H1 (cell line): ENCODE data around the gene SLC22A23. TPM values are rescaled to one million over a fixed set of nuclear protein-coding genes. Genes with fewer than 3 reads are reported as not detected.

Experiments
- CTCF ChIA-PET: fragments of 300-600 bp; sonication (Branson Sonifier 250); formaldehyde crosslinking; loops from one replicate; lab custom pipeline; 2021; ENCODE audit not compliant: partially characterized antibody; lab: Charles Lee
- POLR2A ChIA-PET: fragments of 300-600 bp; sonication (Branson Sonifier 250); formaldehyde crosslinking; loops from one replicate; lab custom pipeline; 2021; ENCODE audit warnings: inconsistent platforms; ENCODE audit not compliant: partially characterized antibody; lab: Charles Lee
- DNase-seq, 2 experiments: peaks; one replicate each; pipeline versions ENCODE4 v3.0.0 to v3.0.0-alpha.2; 2010 to 2022; ENCODE audit warnings: low spot score in 2 of 2, low read depth in 1 of 2, mixed read lengths in 1 of 2
- FAIRE-seq: peaks from 2 replicates; lab custom pipeline; 2011; peaks lifted over from hg19 to GRCh38; lab: Jason Lieb, UNC
- H2AFZ ChIP-seq: 2 replicates; pipeline ENCODE4 v1.8.1; 2012; ENCODE audit warnings: low read length, inconsistent platforms
- H2AK5ac ChIP-seq: 2 replicates; pipeline ENCODE4 v1.6.1; 2013; ENCODE audit warnings: low read depth, low read length
- H2BK120ac ChIP-seq: replicated peaks from 2 replicates; pipeline ENCODE3; 2013; ENCODE audit warnings: low read depth, low read length, inconsistent platforms
- H2BK12ac ChIP-seq: 2 replicates; pipeline ENCODE4 v1.6.1; 2013; ENCODE audit warnings: low read depth, low read length
- H2BK15ac ChIP-seq: 2 replicates; pipeline ENCODE4 v1.6.1; 2013; ENCODE audit warnings: low read length
- H2BK20ac ChIP-seq: 2 replicates; pipeline ENCODE4 v1.6.1; 2013; ENCODE audit warnings: low read length
- H2BK5ac ChIP-seq: 2 replicates; pipeline ENCODE4 v1.6.1; 2013; ENCODE audit warnings: low read depth, low read length
- H3K14ac ChIP-seq: 2 replicates; pipeline ENCODE4 v1.6.1; 2013; ENCODE audit warnings: inconsistent platforms; ENCODE audit not compliant: insufficient read length
- H3K18ac ChIP-seq: 2 replicates; pipeline ENCODE4 v1.6.1; 2013; ENCODE audit warnings: low read length; ENCODE audit errors: extremely low read depth
- H3K23ac ChIP-seq: 2 replicates; pipeline ENCODE4 v1.6.1; 2013; ENCODE audit warnings: inconsistent platforms; ENCODE audit not compliant: insufficient read length
- H3K23me2 ChIP-seq: 2 replicates; pipeline ENCODE4 v1.6.1; 2013; ENCODE audit warnings: low read depth, low read length
- H3K27ac ChIP-seq: 2 replicates; pipeline ENCODE4 v1.6.1; 2011; ENCODE audit warnings: low read depth, low read length, inconsistent platforms
- H3K27me3 ChIP-seq, 4 experiments: replicated peaks in 1 of 4; 1 replicate in 1 of 4; 2 replicates in 3 of 4; pipeline versions ENCODE4 v1.6.1 to v1.8.1; 2011 to 2013; ENCODE audit warnings: low read length in 3 of 4, mild to moderate bottlenecking in 3 of 4, inconsistent platforms in 2 of 4, mixed read lengths in 2 of 4, moderate library complexity in 1 of 4; ENCODE audit not compliant: control insufficient read depth in 3 of 4, insufficient read depth in 3 of 4; ENCODE audit errors: extremely low read depth in 1 of 4
- H3K36me3 ChIP-seq, 4 experiments: 2 replicates each; pipeline versions ENCODE4 v1.6.1 to v1.8.1; 2011 to 2013; ENCODE audit warnings: mild to moderate bottlenecking in 4 of 4, low read length in 3 of 4, moderate library complexity in 2 of 4, control low read depth in 1 of 4, inconsistent platforms in 1 of 4; ENCODE audit not compliant: insufficient read depth in 4 of 4, control insufficient read depth in 2 of 4
- H3K4ac ChIP-seq: replicated peaks from 2 replicates; pipeline ENCODE3; 2013; ENCODE audit warnings: low read length, low read depth, mixed read lengths, inconsistent platforms; ENCODE audit not compliant: insufficient read length
- H3K4me1 ChIP-seq, 4 experiments: replicated peaks in 1 of 4; 1 replicate in 1 of 4; 2 replicates in 3 of 4; pipeline versions ENCODE4 v1.6.1 to v1.8.1; 2011 to 2013; ENCODE audit warnings: low read length in 3 of 4, inconsistent platforms in 2 of 4, mixed read lengths in 1 of 4; ENCODE audit not compliant: insufficient read depth in 4 of 4, control insufficient read depth in 3 of 4
- H3K4me2 ChIP-seq, 2 experiments: 2 replicates each; pipeline versions ENCODE4 v1.6.1 to v1.8.1; 2011 to 2013; ENCODE audit warnings: low read depth in 2 of 2, low read length in 2 of 2, control low read depth in 1 of 2, inconsistent platforms in 1 of 2, mild to moderate bottlenecking in 1 of 2; ENCODE audit not compliant: insufficient read depth in 1 of 2
- H3K4me3 ChIP-seq, 4 experiments: fragments of 200-600, 300-600 bp in 1 of 4; sonication (generic), shearing (Covaris generic), sonication (Bioruptor Twin) in 1 of 4; 2 replicates each; pipeline versions ENCODE4 v1.5.1 to v1.8.1; 2011 to 2016; ENCODE audit warnings: low read length in 4 of 4, low read depth in 3 of 4, control low read depth in 2 of 4, inconsistent platforms in 2 of 4, mild to moderate bottlenecking in 2 of 4, mixed read lengths in 1 of 4, moderate library complexity in 1 of 4; ENCODE audit not compliant: insufficient read depth in 2 of 4; ENCODE audit errors: extremely low read depth in 1 of 4
- H3K56ac ChIP-seq: replicated peaks from 2 replicates; pipeline ENCODE3; 2013; ENCODE audit warnings: low read depth, mild to moderate bottlenecking, mixed read lengths, low read length, inconsistent platforms; ENCODE audit not compliant: insufficient read length
- H3K79me1 ChIP-seq: 2 replicates; pipeline ENCODE4 v1.6.1; 2013; ENCODE audit warnings: low read depth, low read length, control low read depth
- H3K79me2 ChIP-seq, 2 experiments: 2 replicates each; pipeline versions ENCODE4 v1.6.1 to v1.8.1; 2012 to 2013; ENCODE audit warnings: low read length in 2 of 2, mild to moderate bottlenecking in 2 of 2, inconsistent platforms in 1 of 2; ENCODE audit not compliant: insufficient read depth in 2 of 2, control insufficient read depth in 1 of 2
- H3K9ac ChIP-seq, 4 experiments: replicated peaks in 1 of 4; 1 replicate in 1 of 4; 2 replicates in 3 of 4; pipeline versions ENCODE4 v1.6.1 to v1.8.1; 2011 to 2013; ENCODE audit warnings: low read depth in 3 of 4, low read length in 3 of 4, control low read depth in 2 of 4, mild to moderate bottlenecking in 2 of 4, moderate library complexity in 2 of 4, inconsistent platforms in 1 of 4; ENCODE audit errors: extremely low read depth in 1 of 4
- H3K9me3 ChIP-seq, 2 experiments: 2 replicates each; pipeline versions ENCODE4 v1.6.1 to v1.8.1; 2012 to 2013; ENCODE audit warnings: mild to moderate bottlenecking in 2 of 2, moderate library complexity in 2 of 2, control low read depth in 1 of 2, inconsistent platforms in 1 of 2, low read depth in 1 of 2, low read length in 1 of 2, mixed read lengths in 1 of 2; ENCODE audit not compliant: insufficient read depth in 2 of 2
- H4K20me1 ChIP-seq, 2 experiments: replicated peaks in 1 of 2; 2 replicates each; pipeline versions ENCODE3 to v1.8.1; 2011 to 2013; ENCODE audit warnings: inconsistent platforms in 2 of 2, low read length in 2 of 2, mild to moderate bottlenecking in 1 of 2; ENCODE audit not compliant: insufficient read depth in 2 of 2, control insufficient read depth in 1 of 2
- H4K5ac ChIP-seq: 2 replicates; pipeline ENCODE4 v1.6.1; 2013; ENCODE audit warnings: low read length, low read depth, mixed read lengths, inconsistent platforms; ENCODE audit not compliant: insufficient read length
- H4K8ac ChIP-seq: 2 replicates; pipeline ENCODE4 v1.8.0; 2013; ENCODE audit warnings: mild to moderate bottlenecking, moderate library complexity, low read length, inconsistent platforms; ENCODE audit not compliant: insufficient read depth; ENCODE audit errors: extremely low read depth
- H4K91ac ChIP-seq: replicated peaks from 2 replicates; pipeline ENCODE3; 2013; ENCODE audit warnings: low read length, mixed read lengths, inconsistent platforms; ENCODE audit not compliant: insufficient read length
- ASH2L ChIP-seq: fragments of 200-600, 300-600 bp; sonication (generic); IDR thresholded peaks from one replicate; pipeline ENCODE4 v1.7.1; 2017; ENCODE audit warnings: low read length
- CBX8 ChIP-seq: fragments of 300-800, 300-1000 bp; sonication (generic); IDR thresholded peaks from 2 replicates; pipeline ENCODE4 v1.7.1; 2016; ENCODE audit warnings: low read depth, low read length, borderline replicate concordance
- EP300 ChIP-seq, 2 experiments: IDR thresholded peaks; 1 replicate in 1 of 2; 2 replicates in 1 of 2; pipeline ENCODE4 v1.6.1; 2011 to 2012; ENCODE audit warnings: low read depth in 2 of 2, low read length in 2 of 2, mild to moderate bottlenecking in 2 of 2, borderline replicate concordance in 1 of 2, inconsistent platforms in 1 of 2, moderate library complexity in 1 of 2
- GTF2F1 ChIP-seq: IDR thresholded peaks from 2 replicates; pipeline ENCODE4 v1.6.1; 2012; ENCODE audit warnings: low read depth, low read length, improper control_type of control experiment, borderline replicate concordance
- HDAC6 ChIP-seq: IDR thresholded peaks from one replicate; pipeline ENCODE4 v1.7.1; 2012; ENCODE audit warnings: low read depth, mild to moderate bottlenecking, inconsistent platforms, low read length, moderate library complexity
- KDM5A ChIP-seq: fragments of 200-600 bp; IDR thresholded peaks from 2 replicates; pipeline ENCODE4 v1.7.1; 2012; ENCODE audit warnings: mild to moderate bottlenecking, low read length, inconsistent platforms, mixed read lengths
- MAFK ChIP-seq: IDR thresholded peaks from 2 replicates; pipeline ENCODE4 v1.6.1; 2012; ENCODE audit warnings: low read depth, mild to moderate bottlenecking, improper control_type of control experiment, low read length
- PHF8 ChIP-seq: fragments of 200-600 bp; sonication (generic); conservative IDR thresholded peaks from 2 replicates; pipeline ENCODE4 v1.7.1; 2012; ENCODE audit warnings: low read depth, mild to moderate bottlenecking, inconsistent platforms, low read length, moderate library complexity
- RFX5 ChIP-seq: IDR thresholded peaks from 2 replicates; pipeline ENCODE4 v1.6.1; 2011; ENCODE audit warnings: low read depth, low read length, improper control_type of control experiment, borderline replicate concordance
- RXRA ChIP-seq: IDR thresholded peaks from 2 replicates; pipeline ENCODE4 v1.6.1; 2011; ENCODE audit warnings: low read depth, mild to moderate bottlenecking, low read length, moderate library complexity; ENCODE audit not compliant: insufficient read depth
- SAP30 ChIP-seq: fragments of 300-600 bp; sonication (generic); IDR thresholded peaks from 2 replicates; pipeline ENCODE4 v1.7.1; 2012; ENCODE audit warnings: low read length, moderate library complexity, mild to moderate bottlenecking, inconsistent platforms; ENCODE audit not compliant: insufficient read depth, insufficient replicate concordance
- SP1 ChIP-seq: IDR thresholded peaks from 2 replicates; pipeline ENCODE4 v1.6.1; 2011; ENCODE audit warnings: low read depth, low read length
- SUZ12 ChIP-seq: fragments of 200-600 bp; sonication (generic); IDR thresholded peaks from 2 replicates; pipeline ENCODE4 v1.6.1; 2012; ENCODE audit warnings: mild to moderate bottlenecking, inconsistent platforms, low read length, moderate library complexity, mixed read lengths
- TBP ChIP-seq: IDR thresholded peaks from 2 replicates; pipeline ENCODE4 v1.6.1; 2011; ENCODE audit warnings: low read depth, low read length, improper control_type of control experiment
- WGBS, 2 experiments: shearing (Covaris generic) in 1 of 2; methylation state at CpG; one replicate each; pipeline versions ENCODE4 v1.1.6 to v1.1.7; 2013 to 2015; ENCODE audit warnings: low lambda C conversion rate in 2 of 2, mixed read lengths in 2 of 2, inconsistent platforms in 1 of 2, low coverage in 1 of 2, missing lambda C conversion rate in 1 of 2; ENCODE audit not compliant: insufficient replicate concordance in 2 of 2, insufficient coverage in 1 of 2, insufficient read length in 1 of 2; ENCODE audit errors: extremely low coverage in 1 of 2, missing lambda C conversion rate in 1 of 2; 5-methylcytosine and 5-hydroxymethylcytosine counted together
- polyA plus RNA-seq, 7 experiments: library from polyadenylated mRNA; depleted of rRNA in 3 of 7; stranded (reverse) in 5 of 7; unstranded in 2 of 7; fragments of >200 nt in 5 of 7; fragments of 200-250 nt in 2 of 7; gene quantifications; 1 replicate in 5 of 7; 2 replicates in 1 of 7; 4 replicates in 1 of 7; pipeline versions ENCODE4 v1.2.1 to v1.2.3, GENCODE V29; 2011 to 2013; ENCODE audit warnings: missing spikeins in 2 of 7, mixed read lengths in 2 of 7
- total RNA-seq: library from RNA; stranded (reverse); fragmentation: NEBNext Ultra II Directional; extraction: Animal tissue kit (Norgen Biotek cat#: 25700); gene quantifications from 2 replicates; pipeline ENCODE4 v1.2.1, GENCODE V29; 2021

Gene SLC22A23
- total and polyA plus RNA-seq, 2 of the 8 experiments (the other 6 are each of a cell fraction or from before 2014, with no cell fraction given): 9.9 to 38.4 TPM

GRCh38 chr6:3439961-3440360 lies 16.9 kb downstream of the SLC22A23 start:
- Histone ChIP-seq H2BK15ac (no peak overlapping the region), H3K56ac (no peak overlapping the region), H2BK5ac (no peak overlapping the region; the same call in 1 of the 2 replicates), H3K4me2 (no peak overlapping the region), H3K4me1 (peaks cover 2 to 10% (median 7%) of the 10 kb centered on the region in 4 experiments; a peak in 6 of 7 replicates), H3K14ac (no peak overlapping the region), H3K23me2 (no peaks in the 10 kb centered on the region), H3K4me3 (no peak overlapping the region), H3K18ac (no peak overlapping the region), H3K9me3 (peaks cover 0 to 3% of the 10 kb centered on the region in 2 experiments; a peak in 2 of 4 replicates), H4K5ac (no peak overlapping the region), H3K23ac (no peak overlapping the region), H3K9ac (no peak overlapping the region), H4K91ac (no peak overlapping the region), H4K20me1 (no peaks in the 10 kb centered on the region), H2AK5ac (peak overlapping the region; percentile 32; the same call in 1 of the 2 replicates), H3K36me3 (no peaks in the 10 kb centered on the region), H3K27ac (no peak overlapping the region), H2AFZ (no peak overlapping the region), H4K8ac (no peak overlapping the region), H2BK12ac (no peak overlapping the region), H3K4ac (peak overlapping the region; percentile 27), H3K79me1 (no peaks in the 10 kb centered on the region; the same call in 1 of the 2 replicates), H2BK120ac (no peak overlapping the region), H3K79me2 (peaks cover 0 to 77% of the 10 kb centered on the region in 2 experiments; a peak in 3 of 4 replicates), H3K27me3 (no peaks in the 10 kb centered on the region), H2BK20ac (no peak overlapping the region)
- DNase-seq (no peak), FAIRE-seq (no peak)
- POLR2A ChIA-PET: no interaction called here
- CTCF ChIA-PET: interaction anchor here (0.7 to 2.5 kb wide), 8 partner anchors 8 to 109 kb away, joined by 3 to 10 read pairs (median 4); no protein-coding TSS in a partner anchor
- 92% methylated on average over 4 of the region's 4 CpGs; no CpG with 5 or more reads in 1 of the 2 experiments for WGBS, 2 experiments
- TF ChIP-seq ASH2L (no peak), KDM5A (no peak), RXRA (no peak), PHF8 (no peak), SUZ12 (no peak), SAP30 (no peak), CBX8 (no peak), RFX5 (no peak), EP300 (IDR thresholded peaks at IDR 0.05; ENCODE audit: borderline replicate concordance in 1 of 2, low read depth in 2 of 2, low read length in 2 of 2) (no peak), HDAC6 (no peak), GTF2F1 (no peak), MAFK (no peak), SP1 (no peak), TBP (no peak)
